WTC11 (cell line): ENCODE results near the gene MRPL37. TPM values are rescaled to one million over a fixed set of nuclear protein-coding genes. Genes with fewer than 3 reads are reported as not detected.
"Not testable (repeated sequence)": the region's sequence is repeated elsewhere in the genome, so short reads cannot be mapped to it uniquely, and the experiment has no call there.

Experiments
- ATAC-seq: fragments of 200-7000 bp; cut with Tn5 transposase; 2 replicates; pipeline ENCODE4 v1.10.0; 2021; ENCODE audit warnings: mild to moderate bottlenecking, moderate library complexity
- CTCF ChIA-PET: fragments of 300-600 bp; sonication (Branson Sonifier 250); formaldehyde crosslinking; loops from one replicate; lab custom pipeline; 2021; ENCODE audit warnings: antibody characterized with exemption; lab: Charles Lee
- POLR2A ChIA-PET: fragments of 350-600 bp; sonication (Branson Sonifier 250); formaldehyde crosslinking; loops from one replicate; lab custom pipeline; 2021; ENCODE audit warnings: antibody characterized with exemption; lab: Charles Lee
- DNase-seq: peaks from one replicate; pipeline ENCODE4 v3.0.0; 2021; ENCODE audit warnings: low spot score
- H3K27ac Mint-ChIP-seq: 2 replicates; pipeline ENCODE4 v1.8.0; 2021; ENCODE audit warnings: mixed read lengths
- H3K27me3 Mint-ChIP-seq: 2 replicates; pipeline ENCODE4 v1.8.0; 2021; ENCODE audit warnings: low read depth, mild to moderate bottlenecking, moderate library complexity, mixed read lengths
- H3K36me3 Mint-ChIP-seq: 2 replicates; pipeline ENCODE4 v1.8.0; 2021; ENCODE audit warnings: mixed read lengths
- H3K4me1 Mint-ChIP-seq: 2 replicates; pipeline ENCODE4 v1.8.0; 2022; ENCODE audit warnings: mixed read lengths
- H3K4me3 Mint-ChIP-seq: 2 replicates; pipeline ENCODE4 v1.8.0; 2021; ENCODE audit warnings: mild to moderate bottlenecking, moderate library complexity, mixed read lengths
- H3K9me3 Mint-ChIP-seq: 2 replicates; pipeline ENCODE4 v1.8.0; 2021; ENCODE audit warnings: mixed read lengths
- ESRRA ChIP-seq: sonication (generic); formaldehyde crosslinking; IDR thresholded peaks from 2 replicates; pipeline ENCODE4 v1.8.1; 2022; ENCODE audit warnings: mild to moderate bottlenecking, missing genetic modification reagents, borderline replicate concordance
- FOXJ3 ChIP-seq: sonication (generic); formaldehyde crosslinking; IDR thresholded peaks from 2 replicates; pipeline ENCODE4 v1.9.0; 2021; ENCODE audit warnings: missing genetic modification reagents, mild to moderate bottlenecking, borderline replicate concordance
- GRHL2 ChIP-seq: fragments of 250-450 bp; sonication (Bioruptor Pico); IDR thresholded peaks from 2 replicates; pipeline ENCODE4 v1.8.0; 2022; ENCODE audit warnings: mild to moderate bottlenecking, moderate library complexity; ENCODE audit not compliant: insufficient replicate concordance, severe bottlenecking
- HMGA2 ChIP-seq: fragments of 250-450 bp; sonication (Bioruptor Pico); IDR thresholded peaks from 2 replicates; pipeline ENCODE4 v1.4.0; 2021; ENCODE audit warnings: mild to moderate bottlenecking, moderate library complexity
- MAX ChIP-seq: sonication (generic); formaldehyde crosslinking; IDR thresholded peaks from 2 replicates; pipeline ENCODE4 v1.8.0; 2022; ENCODE audit warnings: mild to moderate bottlenecking, missing genetic modification reagents
- MXD4 ChIP-seq: fragments of 250-450 bp; sonication (Bioruptor Pico); IDR thresholded peaks from 2 replicates; pipeline ENCODE4 v1.8.0; 2021; ENCODE audit warnings: mild to moderate bottlenecking, moderate library complexity, borderline replicate concordance
- MYBL2 ChIP-seq: sonication (generic); formaldehyde crosslinking; IDR thresholded peaks from 2 replicates; pipeline ENCODE4 v1.8.1; 2023; ENCODE audit warnings: mild to moderate bottlenecking, moderate library complexity, missing genetic modification reagents
- ZMAT4 ChIP-seq: fragments of 250-450 bp; sonication (Bioruptor Pico); IDR thresholded peaks from 2 replicates; pipeline ENCODE4 v1.9.0; 2021; ENCODE audit warnings: mild to moderate bottlenecking
- ZNF232 ChIP-seq: sonication (generic); formaldehyde crosslinking; IDR thresholded peaks from 2 replicates; pipeline ENCODE4 v1.8.0; 2022; ENCODE audit warnings: mild to moderate bottlenecking, missing genetic modification reagents
- total RNA-seq: library from RNA; stranded (reverse); gene quantifications from 3 replicates; pipeline ENCODE4 v1.2.3, GENCODE V29; 2021
- TF ChIP-seq, protein P1 (sequence below): sonication (generic); formaldehyde crosslinking; IDR thresholded peaks from 2 replicates; pipeline ENCODE4 v1.8.1; 2023; ENCODE audit warnings: mild to moderate bottlenecking, missing genetic modification reagents
- TF ChIP-seq, protein P2 (sequence below): sonication (generic); formaldehyde crosslinking; IDR thresholded peaks from 2 replicates; pipeline ENCODE4 v1.8.1; 2023; ENCODE audit warnings: mild to moderate bottlenecking, missing genetic modification reagents, moderate library complexity
- TF ChIP-seq, protein P3 (sequence below): sonication (generic); formaldehyde crosslinking; IDR thresholded peaks from 2 replicates; pipeline ENCODE4 v1.8.0; 2023; ENCODE audit warnings: missing genetic modification reagents

The MRPL37 gene
- total RNA-seq, 1 experiment from 2014 or later: 143 TPM

DNA sequence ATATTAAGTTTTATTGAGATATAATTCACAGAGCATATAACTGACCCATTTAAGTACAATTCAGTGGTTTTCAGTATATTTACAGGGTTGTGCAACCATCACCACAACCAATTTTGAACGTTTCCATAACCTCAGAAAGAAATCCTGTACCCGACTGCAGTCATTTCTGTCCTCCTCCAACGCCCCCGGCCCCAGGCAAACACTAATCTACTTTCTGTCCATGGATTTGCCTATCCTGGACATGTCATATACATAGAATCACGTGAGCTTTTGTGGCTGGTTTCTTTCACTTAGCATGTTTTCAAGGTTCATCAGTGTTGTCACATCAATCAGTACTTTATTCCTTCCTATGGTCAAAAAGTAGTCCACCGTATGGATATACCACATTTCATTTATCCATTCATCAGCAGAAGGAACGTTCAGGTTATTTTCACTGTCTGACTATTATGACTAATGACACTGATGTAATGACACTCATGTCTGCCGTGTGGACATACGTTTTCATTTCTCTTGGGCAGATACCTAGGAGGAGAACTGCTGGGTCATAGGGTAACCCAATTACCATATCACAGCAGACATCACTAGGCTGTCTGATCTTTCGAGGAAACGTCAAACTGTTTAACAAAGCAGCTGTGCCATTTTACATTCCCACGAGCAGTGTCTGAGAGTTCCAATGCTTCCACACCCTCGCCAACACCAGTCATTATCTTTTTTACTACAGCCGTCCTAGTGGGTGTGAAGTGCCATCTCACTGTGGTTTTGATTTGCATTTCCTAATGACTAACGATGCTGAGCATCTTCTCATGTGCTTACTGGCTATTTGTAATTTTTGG lies 30.8 kb downstream of the MRPL37 start (continued):
- no peak for TF ChIP-seq ESRRA (CRISPR knock-in tag)

- H3K27ac Mint-ChIP-seq, H3K4me1 Mint-ChIP-seq, H3K4me3 Mint-ChIP-seq, H3K9me3 Mint-ChIP-seq, DNase-seq, POLR2A ChIA-PET, CTCF ChIA-PET, H3K27me3 Mint-ChIP-seq, ATAC-seq: not testable (repeated sequence)
- H3K36me3 Mint-ChIP-seq: peaks cover 41% of the 10 kb centered on the region
Observed at GRCh38 chr1:54233196-54233595, 33.2 kb downstream of the MRPL37 start.

DNA sequence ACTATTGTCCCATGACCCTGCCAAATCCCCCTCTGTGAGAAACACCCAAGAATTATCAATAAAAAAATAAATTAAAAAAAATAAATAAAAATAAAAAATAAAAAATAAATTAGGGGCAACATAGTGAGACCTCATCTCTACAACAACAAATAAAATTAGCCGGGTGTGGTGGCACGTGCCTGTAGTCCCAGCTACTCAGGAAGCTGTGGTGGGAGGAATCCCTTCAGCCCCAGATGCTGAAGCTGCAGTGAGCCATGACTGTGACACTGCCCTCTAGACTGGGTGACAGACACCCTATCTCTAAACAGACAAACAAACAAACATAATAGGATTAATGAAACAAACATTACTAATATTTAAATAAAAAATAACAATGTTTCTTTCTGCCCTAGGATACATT lies 34.3 kb downstream of the MRPL37 start:
- H3K4me1 Mint-ChIP-seq: no peaks in the 10 kb centered on the region
- ATAC-seq (no peak), DNase-seq (no peak)
- no peak overlapping the region for H3K4me3 Mint-ChIP-seq
- no peak overlapping the region for H3K27ac Mint-ChIP-seq
- H3K9me3 Mint-ChIP-seq: peaks cover 4% of the 10 kb centered on the region; the same call in 1 of the 2 replicates
- CTCF ChIA-PET: no interaction called here
- H3K27me3 Mint-ChIP-seq: no peaks in the 10 kb centered on the region
- H3K36me3 Mint-ChIP-seq: peaks cover 47% of the 10 kb centered on the region
- peak; percentile 88 for TF ChIP-seq HMGA2
- TF ChIP-seq FOXJ3 (CRISPR knock-in tag): no peak
- TF ChIP-seq, all 79 proteins: peak for 1
- POLR2A ChIA-PET: no interaction called here

DNA sequence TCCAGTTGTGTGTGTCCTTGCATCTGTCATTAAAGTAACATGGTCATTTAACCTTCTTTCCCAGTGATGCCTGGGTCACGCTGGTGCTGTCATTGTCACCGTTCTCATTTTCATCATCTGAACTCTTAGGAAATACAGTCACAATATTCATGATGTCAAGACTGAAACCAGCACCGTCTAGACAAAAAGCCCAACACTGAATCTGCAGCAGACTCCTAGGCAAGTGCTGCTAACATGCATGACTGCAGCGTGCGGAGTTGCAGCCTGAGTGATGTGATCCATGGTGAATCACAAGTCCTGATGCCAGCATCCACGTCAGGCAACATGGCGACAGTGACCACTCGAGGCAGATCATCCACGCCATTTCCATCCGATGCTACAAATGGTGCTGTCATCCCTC lies 37.6 kb downstream of the MRPL37 start:
- ChIA-PET CTCF (no interaction called here), POLR2A (no interaction called here)
- H3K27me3 Mint-ChIP-seq: no peaks in the 10 kb centered on the region
- ATAC-seq: no peak
- no peak for DNase-seq
- H3K9me3 Mint-ChIP-seq: peaks cover 4% of the 10 kb centered on the region; the same call in 1 of the 2 replicates
- H3K36me3 Mint-ChIP-seq: peaks cover 36% of the 10 kb centered on the region
- no peak for TF ChIP-seq MXD4 (CRISPR knock-in tag)
- TF ChIP-seq, all 79 proteins: peak for 0
- Mint-ChIP-seq H3K4me1 (no peaks in the 10 kb centered on the region), H3K4me3 (no peak overlapping the region), H3K27ac (no peak overlapping the region)

- ChIA-PET CTCF (interaction anchor here (0.6 kb wide), 1 partner anchor 557 kb away, joined by 5 read pairs; no protein-coding TSS in a partner anchor), POLR2A (no interaction called here)
- Mint-ChIP-seq H3K4me3 (no peak overlapping the region), H3K9me3 (peaks cover 4% of the 10 kb centered on the region; the same call in 1 of the 2 replicates), H3K36me3 (peaks cover 37% of the 10 kb centered on the region), H3K4me1 (no peaks in the 10 kb centered on the region), H3K27me3 (no peaks in the 10 kb centered on the region), H3K27ac (no peak overlapping the region; the same call in 1 of the 2 replicates)
- TF ChIP-seq, protein P1, sequence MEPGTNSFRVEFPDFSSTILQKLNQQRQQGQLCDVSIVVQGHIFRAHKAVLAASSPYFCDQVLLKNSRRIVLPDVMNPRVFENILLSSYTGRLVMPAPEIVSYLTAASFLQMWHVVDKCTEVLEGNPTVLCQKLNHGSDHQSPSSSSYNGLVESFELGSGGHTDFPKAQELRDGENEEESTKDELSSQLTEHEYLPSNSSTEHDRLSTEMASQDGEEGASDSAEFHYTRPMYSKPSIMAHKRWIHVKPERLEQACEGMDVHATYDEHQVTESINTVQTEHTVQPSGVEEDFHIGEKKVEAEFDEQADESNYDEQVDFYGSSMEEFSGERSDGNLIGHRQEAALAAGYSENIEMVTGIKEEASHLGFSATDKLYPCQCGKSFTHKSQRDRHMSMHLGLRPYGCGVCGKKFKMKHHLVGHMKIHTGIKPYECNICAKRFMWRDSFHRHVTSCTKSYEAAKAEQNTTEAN (CRISPR knock-in tag): no peak
- TF ChIP-seq ZNF232 (CRISPR knock-in tag) (no peak), MAX (CRISPR knock-in tag) (no peak), ZMAT4 (no peak), GRHL2 (CRISPR knock-in tag) (no peak), MYBL2 (CRISPR knock-in tag) (no peak)
- TF ChIP-seq, protein P2, sequence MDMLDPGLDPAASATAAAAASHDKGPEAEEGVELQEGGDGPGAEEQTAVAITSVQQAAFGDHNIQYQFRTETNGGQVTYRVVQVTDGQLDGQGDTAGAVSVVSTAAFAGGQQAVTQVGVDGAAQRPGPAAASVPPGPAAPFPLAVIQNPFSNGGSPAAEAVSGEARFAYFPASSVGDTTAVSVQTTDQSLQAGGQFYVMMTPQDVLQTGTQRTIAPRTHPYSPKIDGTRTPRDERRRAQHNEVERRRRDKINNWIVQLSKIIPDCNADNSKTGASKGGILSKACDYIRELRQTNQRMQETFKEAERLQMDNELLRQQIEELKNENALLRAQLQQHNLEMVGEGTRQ (CRISPR knock-in tag): no peak
- TF ChIP-seq, protein P3, sequence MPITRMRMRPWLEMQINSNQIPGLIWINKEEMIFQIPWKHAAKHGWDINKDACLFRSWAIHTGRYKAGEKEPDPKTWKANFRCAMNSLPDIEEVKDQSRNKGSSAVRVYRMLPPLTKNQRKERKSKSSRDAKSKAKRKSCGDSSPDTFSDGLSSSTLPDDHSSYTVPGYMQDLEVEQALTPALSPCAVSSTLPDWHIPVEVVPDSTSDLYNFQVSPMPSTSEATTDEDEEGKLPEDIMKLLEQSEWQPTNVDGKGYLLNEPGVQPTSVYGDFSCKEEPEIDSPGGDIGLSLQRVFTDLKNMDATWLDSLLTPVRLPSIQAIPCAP: no peak
- no peak for DNase-seq
- no peak for ATAC-seq
Observed at GRCh38 chr1:54238353-54239034, 38.5 kb downstream of the MRPL37 start.
